H1 (cell line): ENCODE data around the gene PCDHGB1. TPM values are rescaled to one million over a fixed set of nuclear protein-coding genes. Genes with fewer than 3 reads are reported as not detected.
A peak's percentile ranks its signal among the peaks of the same experiment; 100 is the strongest.

Experiments
- ATF3 ChIP-seq: IDR thresholded peaks from 2 replicates; pipeline ENCODE4 v1.6.1; 2011; ENCODE audit warnings: low read depth, mild to moderate bottlenecking, low read length; ENCODE audit not compliant: insufficient read depth
- CBX5 ChIP-seq: fragments of 300-800, 300-1000 bp; sonication (generic); IDR thresholded peaks from 2 replicates; pipeline ENCODE4 v1.7.1; 2016; ENCODE audit warnings: antibody characterized with exemption, low read length, low read depth
- CHD1 ChIP-seq: IDR thresholded peaks from 2 replicates; pipeline ENCODE4 v1.6.1; 2012; ENCODE audit warnings: low read depth, low read length, improper control_type of control experiment
- CHD2 ChIP-seq: IDR thresholded peaks from 2 replicates; pipeline ENCODE4 v1.6.1; 2012; ENCODE audit warnings: low read length, improper control_type of control experiment
- CREB1 ChIP-seq: IDR thresholded peaks from 2 replicates; pipeline ENCODE4 v1.6.1; 2012; ENCODE audit warnings: inconsistent platforms
- E2F6 ChIP-seq: IDR thresholded peaks from 2 replicates; pipeline ENCODE4 v1.6.1; 2012; ENCODE audit warnings: inconsistent platforms
- EGR1 ChIP-seq: IDR thresholded peaks from 2 replicates; pipeline ENCODE4 v1.6.1; 2011; ENCODE audit warnings: low read depth, low read length, borderline replicate concordance
- FOSL1 ChIP-seq: IDR thresholded peaks from 2 replicates; pipeline ENCODE4 v1.6.1; 2011; ENCODE audit warnings: mild to moderate bottlenecking, low read depth, low read length, moderate library complexity; ENCODE audit not compliant: insufficient read depth
- HDAC6 ChIP-seq: IDR thresholded peaks from one replicate; pipeline ENCODE4 v1.7.1; 2012; ENCODE audit warnings: low read depth, mild to moderate bottlenecking, inconsistent platforms, low read length, moderate library complexity
- KDM5A ChIP-seq: fragments of 200-600 bp; IDR thresholded peaks from 2 replicates; pipeline ENCODE4 v1.7.1; 2012; ENCODE audit warnings: mild to moderate bottlenecking, low read length, inconsistent platforms, mixed read lengths
- NANOG ChIP-seq: IDR thresholded peaks from 2 replicates; pipeline ENCODE4 v1.6.1; 2011; ENCODE audit warnings: low read length, low read depth, mild to moderate bottlenecking, inconsistent platforms; ENCODE audit not compliant: insufficient read depth, poor library complexity, severe bottlenecking
- POLR2A ChIP-seq, 2 experiments: IDR thresholded peaks; 1 replicate in 1 of 2; 2 replicates in 1 of 2; pipeline ENCODE4 v1.6.1; 2011; ENCODE audit warnings: low read depth in 2 of 2, low read length in 2 of 2, mild to moderate bottlenecking in 2 of 2; ENCODE audit errors: control extremely low read depth in 1 of 2
- RAD21 ChIP-seq, 2 experiments: IDR thresholded peaks in 1 of 2; conservative IDR thresholded peaks in 1 of 2; 2 replicates each; pipeline ENCODE4 v1.6.1; 2011; ENCODE audit warnings: low read depth in 2 of 2, low read length in 2 of 2, improper control_type of control experiment in 1 of 2, inconsistent platforms in 1 of 2, mild to moderate bottlenecking in 1 of 2, moderate library complexity in 1 of 2
- RNF2 ChIP-seq: fragments of 200-900, 300-1000 bp; sonication (generic); IDR thresholded peaks from 2 replicates; pipeline ENCODE4 v1.7.1; 2016; ENCODE audit warnings: borderline replicate concordance, low read depth, mild to moderate bottlenecking, antibody characterized with exemption, low read length; ENCODE audit not compliant: poor library complexity, severe bottlenecking; ENCODE audit errors: missing control alignments
- RXRA ChIP-seq: IDR thresholded peaks from 2 replicates; pipeline ENCODE4 v1.6.1; 2011; ENCODE audit warnings: low read depth, mild to moderate bottlenecking, low read length, moderate library complexity; ENCODE audit not compliant: insufficient read depth
- SIRT6 ChIP-seq: IDR thresholded peaks from one replicate; pipeline ENCODE4 v1.7.1; 2012; ENCODE audit warnings: low read length, inconsistent platforms
- SIX5 ChIP-seq: IDR thresholded peaks from 2 replicates; pipeline ENCODE4 v1.6.1; 2011; ENCODE audit warnings: mild to moderate bottlenecking, low read depth, low read length
- SRF ChIP-seq: IDR thresholded peaks from 2 replicates; pipeline ENCODE4 v1.6.1; 2011; ENCODE audit warnings: mild to moderate bottlenecking, low read depth, low read length, moderate library complexity
- TAF7 ChIP-seq: optimal IDR thresholded peaks from 2 replicates; pipeline ENCODE3; 2011; ENCODE audit warnings: low read depth, mild to moderate bottlenecking, inconsistent platforms, low read length, moderate library complexity, borderline replicate concordance
- YY1 ChIP-seq: IDR thresholded peaks from 2 replicates; pipeline ENCODE4 v1.6.1; 2011; ENCODE audit warnings: low read depth, mild to moderate bottlenecking, low read length
- polyA plus RNA-seq, 7 experiments: library from polyadenylated mRNA; depleted of rRNA in 3 of 7; stranded (reverse) in 5 of 7; unstranded in 2 of 7; fragments of >200 nt in 5 of 7; fragments of 200-250 nt in 2 of 7; gene quantifications; 1 replicate in 5 of 7; 2 replicates in 1 of 7; 4 replicates in 1 of 7; pipeline versions ENCODE4 v1.2.1 to v1.2.3, GENCODE V29; 2011 to 2013; ENCODE audit warnings: missing spikeins in 2 of 7, mixed read lengths in 2 of 7
- total RNA-seq: library from RNA; stranded (reverse); fragmentation: NEBNext Ultra II Directional; extraction: Animal tissue kit (Norgen Biotek cat#: 25700); gene quantifications from 2 replicates; pipeline ENCODE4 v1.2.1, GENCODE V29; 2021
- TF ChIP-seq, protein P1 (sequence below): IDR thresholded peaks from 2 replicates; pipeline ENCODE4 v1.6.1; 2011; ENCODE audit warnings: low read length, improper control_type of control experiment

The PCDHGB1 gene
- total and polyA plus RNA-seq, 2 of the 8 experiments (the other 6 are each of a cell fraction or from before 2014, with no cell fraction given): 1.3 to 2.8 TPM

GRCh38 chr5:141320225-141321169 is 29.4 kb upstream of the PCDHGB1 start, which contains the start of gene TAF7 (continued):
- TF ChIP-seq HDAC6 (no peak), YY1 (peak; percentile 98), SIRT6 (no peak), KDM5A (peak; percentile 23; the same call in 1 of the 2 replicates), FOSL1 (no peak), RAD21 (IDR thresholded peaks at IDR 0.05 in 1 of 2, conservative IDR thresholded peaks at IDR 0.05 in 1 of 2; ENCODE audit: low read depth in 2 of 2, low read length in 2 of 2) (peak; percentile 45 to 57), CBX5 (no peak), EGR1 (no peak; the same call in 1 of the 2 replicates), CHD1 (no peak; the same call in 1 of the 2 replicates), ATF3 (no peak), POLR2A (IDR thresholded peaks at IDR 0.05; ENCODE audit: control extremely low read depth in 1 of 2, low read depth in 2 of 2, low read length in 2 of 2) (peak; percentile 95 to 98), NANOG (no peak), RXRA (no peak), SRF (no peak), E2F6 (peak; percentile 45), SIX5 (no peak), CHD2 (peak; percentile 78), TAF7 (peak; percentile 93), RNF2 (no peak), CREB1 (peak; percentile 80)
- TF ChIP-seq, protein P1, sequence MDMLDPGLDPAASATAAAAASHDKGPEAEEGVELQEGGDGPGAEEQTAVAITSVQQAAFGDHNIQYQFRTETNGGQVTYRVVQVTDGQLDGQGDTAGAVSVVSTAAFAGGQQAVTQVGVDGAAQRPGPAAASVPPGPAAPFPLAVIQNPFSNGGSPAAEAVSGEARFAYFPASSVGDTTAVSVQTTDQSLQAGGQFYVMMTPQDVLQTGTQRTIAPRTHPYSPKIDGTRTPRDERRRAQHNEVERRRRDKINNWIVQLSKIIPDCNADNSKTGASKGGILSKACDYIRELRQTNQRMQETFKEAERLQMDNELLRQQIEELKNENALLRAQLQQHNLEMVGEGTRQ: no peak
